ENCODE data around the gene APOBEC3B. TPM values are rescaled to one million over a fixed set of nuclear protein-coding genes. Genes with fewer than 3 reads are reported as not detected.
"Not testable (repeated sequence)": the region's sequence is repeated elsewhere in the genome, so short reads cannot be mapped to it uniquely, and the experiment has no call there.

Gene APOBEC3B
- total RNA-seq, 1 donor from 2014 or later: 17.9 TPM

GRCh38 chr22:38997518-38997917 lies 15.4 kb downstream of the APOBEC3B start:
- intact Hi-C loops (cut with micrococcal nuclease): no loop called here
- Mint-ChIP-seq H3K36me3 (ENCODE audit: low read depth) (peaks cover 3% of the 10 kb centered on the region), H3K4me1 (ENCODE audit: low read depth) (peaks cover 13% of the 10 kb centered on the region), H3K27ac (no peak overlapping the region), H3K4me3 (no peak overlapping the region), H3K27me3 (ENCODE audit: insufficient read depth) (peaks cover 24% of the 10 kb centered on the region), H3K9me3 (peaks cover 3% of the 10 kb centered on the region)
- DNase-seq (ENCODE audit: low spot score): no peak

- no peak overlapping the region for H3K4me3 Mint-ChIP-seq
- H3K27ac Mint-ChIP-seq: no peak overlapping the region
- intact Hi-C loops (cut with micrococcal nuclease): loop anchor here (1.0 to 5.0 kb wide), 5 partner anchors 18 to 133 kb away; no protein-coding TSS in a partner anchor
- H3K36me3 Mint-ChIP-seq (ENCODE audit: low read depth): no peaks in the 10 kb centered on the region
- peaks cover 18% of the 10 kb centered on the region for H3K27me3 Mint-ChIP-seq (ENCODE audit: insufficient read depth)
- H3K4me1 Mint-ChIP-seq (ENCODE audit: low read depth): peaks cover 8% of the 10 kb centered on the region
- no peaks in the 10 kb centered on the region for H3K9me3 Mint-ChIP-seq
- peak; percentile 68 for DNase-seq (ENCODE audit: low spot score)
Observed at GRCh38 chr22:39003165-39003638, 21.1 kb downstream of the APOBEC3B start.

- Mint-ChIP-seq H3K9me3 (no peaks in the 10 kb centered on the region), H3K4me3 (no peak overlapping the region), H3K27ac (no peak overlapping the region), H3K27me3 (ENCODE audit: insufficient read depth) (peaks cover 8% of the 10 kb centered on the region), H3K4me1 (ENCODE audit: low read depth) (peaks cover 11% of the 10 kb centered on the region), H3K36me3 (ENCODE audit: low read depth) (no peaks in the 10 kb centered on the region)
- intact Hi-C loops (cut with micrococcal nuclease): loop anchor here (1.0 to 5.0 kb wide), 5 partner anchors 80 to 300 kb away; no protein-coding TSS in a partner anchor
- no peak for DNase-seq (ENCODE audit: low spot score)
Observed at GRCh38 chr22:39007177-39007576, 25.0 kb downstream of the APOBEC3B start.

- peaks cover 15% of the 10 kb centered on the region for H3K4me1 Mint-ChIP-seq (ENCODE audit: low read depth)
- not testable (repeated sequence) for H3K36me3 Mint-ChIP-seq (ENCODE audit: low read depth); H3K4me3 Mint-ChIP-seq; H3K27ac Mint-ChIP-seq; H3K9me3 Mint-ChIP-seq; H3K27me3 Mint-ChIP-seq (ENCODE audit: insufficient read depth); DNase-seq (ENCODE audit: low spot score)
- intact Hi-C loops (cut with micrococcal nuclease): loop anchor here (5.0 kb wide), 1 partner anchor 299 kb away; no protein-coding TSS in a partner anchor
Observed at GRCh38 chr22:39008271-39008850, 26.2 kb downstream of the APOBEC3B start.

- no peak overlapping the region for H3K27ac Mint-ChIP-seq
- peaks cover 7% of the 10 kb centered on the region for H3K27me3 Mint-ChIP-seq (ENCODE audit: insufficient read depth)
- intact Hi-C loops (cut with micrococcal nuclease): loop anchor here (5.0 kb wide), 1 partner anchor 86 kb away; the partner anchor contains the start of gene APOBEC3H
- no peak overlapping the region for H3K4me3 Mint-ChIP-seq
- H3K4me1 Mint-ChIP-seq (ENCODE audit: low read depth): peaks cover 25% of the 10 kb centered on the region
- DNase-seq (ENCODE audit: low spot score): no peak
- no peaks in the 10 kb centered on the region for H3K9me3 Mint-ChIP-seq
- H3K36me3 Mint-ChIP-seq (ENCODE audit: low read depth): peaks cover 1% of the 10 kb centered on the region
Observed at GRCh38 chr22:39010946-39011345, 28.8 kb downstream of the APOBEC3B start.

- Mint-ChIP-seq H3K27ac (no peak overlapping the region), H3K4me3 (peak overlapping the region; percentile 41), H3K9me3 (no peaks in the 10 kb centered on the region), H3K27me3 (ENCODE audit: insufficient read depth) (peaks cover 4% of the 10 kb centered on the region), H3K36me3 (ENCODE audit: low read depth) (peaks cover 9% of the 10 kb centered on the region), H3K4me1 (ENCODE audit: low read depth) (peaks cover 25% of the 10 kb centered on the region)
- intact Hi-C loops (cut with micrococcal nuclease): loop anchor here (5.0 kb wide), 1 partner anchor 84 kb away; the partner anchor contains the start of gene APOBEC3H
- no peak for DNase-seq (ENCODE audit: low spot score)
Observed at GRCh38 chr22:39012533-39013511, 30.7 kb downstream of the APOBEC3B start.

GRCh38 chr22:39013561-39013941 lies 31.4 kb downstream of the APOBEC3B start:
- Mint-ChIP-seq H3K36me3 (ENCODE audit: low read depth) (peaks cover 14% of the 10 kb centered on the region), H3K4me3 (peak overlapping the region; percentile 98), H3K27ac (peak overlapping the region; percentile 91), H3K4me1 (ENCODE audit: low read depth) (peaks cover 25% of the 10 kb centered on the region)
- not testable (repeated sequence) for H3K9me3 Mint-ChIP-seq; DNase-seq (ENCODE audit: low spot score); H3K27me3 Mint-ChIP-seq (ENCODE audit: insufficient read depth)
- intact Hi-C loops (cut with micrococcal nuclease): loop anchor here (5.0 kb wide), 1 partner anchor 84 kb away; the partner anchor contains the start of gene APOBEC3H

GRCh38 chr22:39013942-39014722 lies 32.0 kb downstream of the APOBEC3B start, which contains the start of gene APOBEC3C:
Gene APOBEC3C, plus strand, starts transcription at chr22:39014257. Its CDS starts 106 bp downstream, at chr22:39014363.
- no peaks in the 10 kb centered on the region for H3K9me3 Mint-ChIP-seq
- peaks cover 4% of the 10 kb centered on the region for H3K27me3 Mint-ChIP-seq (ENCODE audit: insufficient read depth)
- H3K27ac Mint-ChIP-seq: peak within 1 kb of the TSS; percentile 91
- H3K4me3 Mint-ChIP-seq: peak within 1 kb of the TSS; percentile 98
- peaks cover 15% of the 10 kb centered on the region for H3K36me3 Mint-ChIP-seq (ENCODE audit: low read depth)
- DNase-seq (ENCODE audit: low spot score): peak; percentile 80
- intact Hi-C loops (cut with micrococcal nuclease): loop anchor here (1.0 to 5.0 kb wide), 5 partner anchors 27 to 139 kb away; partner anchors contain the start of genes APOBEC3F, APOBEC3H and CBX7
- H3K4me1 Mint-ChIP-seq (ENCODE audit: low read depth): peaks cover 25% of the 10 kb centered on the region

GRCh38 chr22:39014723-39015121 lies 32.6 kb downstream of the APOBEC3B start:
- DNase-seq (ENCODE audit: low spot score); H3K9me3 Mint-ChIP-seq; H3K27me3 Mint-ChIP-seq (ENCODE audit: insufficient read depth): not testable (repeated sequence)
- Mint-ChIP-seq H3K4me1 (ENCODE audit: low read depth) (peaks cover 25% of the 10 kb centered on the region), H3K36me3 (ENCODE audit: low read depth) (peaks cover 15% of the 10 kb centered on the region), H3K4me3 (peak overlapping the region; percentile 98), H3K27ac (peak overlapping the region; percentile 91)
- intact Hi-C loops (cut with micrococcal nuclease): loop anchor here (1.0 to 5.0 kb wide), 5 partner anchors 26 to 138 kb away; partner anchors contain the start of genes APOBEC3F, APOBEC3H and CBX7

- Mint-ChIP-seq H3K36me3 (ENCODE audit: low read depth) (peaks cover 15% of the 10 kb centered on the region), H3K9me3 (no peaks in the 10 kb centered on the region), H3K27me3 (ENCODE audit: insufficient read depth) (peaks cover 2% of the 10 kb centered on the region), H3K4me3 (peak overlapping the region; percentile 51), H3K4me1 (ENCODE audit: low read depth) (peaks cover 37% of the 10 kb centered on the region), H3K27ac (peak overlapping the region; percentile 77)
- intact Hi-C loops (cut with micrococcal nuclease): no loop called here
- DNase-seq (ENCODE audit: low spot score): no peak
Observed at GRCh38 chr22:39016592-39016991, 34.4 kb downstream of the APOBEC3B start.

GRCh38 chr22:39017596-39018365 lies 35.6 kb downstream of the APOBEC3B start:
- peaks cover 37% of the 10 kb centered on the region for H3K4me1 Mint-ChIP-seq (ENCODE audit: low read depth)
- H3K36me3 Mint-ChIP-seq (ENCODE audit: low read depth): peaks cover 17% of the 10 kb centered on the region
- no peaks in the 10 kb centered on the region for H3K9me3 Mint-ChIP-seq
- H3K4me3 Mint-ChIP-seq: peak overlapping the region; percentile 64
- H3K27ac Mint-ChIP-seq: peak overlapping the region; percentile 55
- no peaks in the 10 kb centered on the region for H3K27me3 Mint-ChIP-seq (ENCODE audit: insufficient read depth)
- no peak for DNase-seq (ENCODE audit: low spot score)
- intact Hi-C loops (cut with micrococcal nuclease): no loop called here

All from activated T-helper 1 cell treated with anti-CD3 and anti-CD28 coated beads, Interleukin-12 subunit alpha, Interleukin-12 subunit beta, Interleukin-2, Interleukin-4 antibody, amounts not matched to agents 30 ng/mL and 10 ng/mL and 1 ng/mL, durations not matched to agents 14 hours and 24 hours and 36 hours (primary cell).